IPS-18c (cell line): ENCODE measurements around the gene UGT2A1.
"Not testable (repeated sequence)": the region's sequence is repeated elsewhere in the genome, so short reads cannot be mapped to it uniquely, and the experiment has no call there.

ENCODE experiments used
- H3K4me3 ChIP-seq: 2 replicates; pipeline ENCODE4 v1.7.0; 2013; ENCODE audit warnings: low read depth, mild to moderate bottlenecking, low read length, moderate library complexity; ENCODE audit not compliant: insufficient read depth
- H3K9me3 ChIP-seq: one replicate; pipeline ENCODE4 v1.6.1; 2013; ENCODE audit warnings: mild to moderate bottlenecking, low read length, moderate library complexity; ENCODE audit not compliant: control insufficient read depth, insufficient read depth

Gene UGT2A1

DNA sequence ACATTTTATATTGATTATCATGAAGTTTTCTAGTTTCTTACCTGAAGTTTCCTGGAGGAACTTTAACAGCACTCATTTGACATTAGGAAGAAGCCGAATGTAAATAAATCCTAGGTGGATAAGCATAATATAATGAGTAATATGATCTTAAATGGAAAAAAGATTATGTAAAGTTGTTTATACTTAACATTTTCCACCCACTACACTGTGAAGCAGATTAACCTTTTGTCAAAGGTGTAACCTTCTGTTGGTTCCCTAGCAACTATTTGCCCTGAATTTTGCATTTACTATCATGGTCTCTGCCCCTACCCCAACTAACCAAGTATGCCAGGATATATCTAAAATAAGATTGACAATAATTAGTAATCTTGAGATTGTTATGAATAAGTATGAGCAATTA is at the start of gene UGT2A1:
UGT2A1 (minus strand) TSS at position 101 of the 400 bp plus-strand sequence. CDS start 5,603 bp downstream, outside the sequence.
- Histone ChIP-seq H3K9me3 (no peaks in the 10 kb centered on the region), H3K4me3 (no peak within 1 kb of the TSS)

DNA sequence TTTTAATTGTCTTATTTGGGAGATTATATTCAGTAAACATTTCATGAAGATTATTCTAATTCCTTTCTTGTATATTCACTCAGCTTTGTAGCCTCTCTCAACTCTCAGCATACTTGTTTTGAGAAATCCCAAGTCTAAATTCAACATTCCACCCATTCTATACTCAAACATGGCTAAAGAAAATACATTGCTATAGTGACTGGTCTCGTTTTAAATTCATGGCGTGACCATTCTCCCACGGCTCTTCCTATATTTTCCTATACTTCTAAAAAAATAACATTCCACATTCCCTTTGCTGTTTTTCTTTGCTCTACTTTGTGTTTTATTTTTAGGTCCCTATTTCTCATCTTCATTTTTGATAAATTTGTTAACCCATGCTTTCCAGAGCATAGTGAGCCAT is 49.2 kb upstream of the UGT2A1 start:
- Histone ChIP-seq H3K4me3 (no peak overlapping the region), H3K9me3 (no peaks in the 10 kb centered on the region)

DNA sequence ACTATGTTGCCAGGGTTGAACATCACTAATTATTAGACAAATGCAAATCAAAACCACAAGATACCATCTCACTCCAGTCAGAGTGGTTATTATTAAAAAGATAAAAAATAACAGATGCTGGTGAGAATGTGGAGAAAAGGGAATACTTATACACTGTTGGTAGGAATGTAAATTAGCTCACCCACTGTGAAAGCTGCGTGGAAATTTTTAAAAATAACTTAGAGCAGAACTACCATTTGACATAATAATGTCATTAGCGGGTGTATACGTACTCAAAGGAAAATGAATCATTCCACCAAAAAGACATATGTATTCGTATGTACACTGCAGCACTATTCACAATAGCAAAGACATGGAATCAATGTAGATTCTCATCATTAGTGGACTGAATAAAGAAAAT is 48.6 kb upstream of the UGT2A1 start:
- Histone ChIP-seq H3K9me3 (no peaks in the 10 kb centered on the region), H3K4me3 (no peak overlapping the region)

DNA sequence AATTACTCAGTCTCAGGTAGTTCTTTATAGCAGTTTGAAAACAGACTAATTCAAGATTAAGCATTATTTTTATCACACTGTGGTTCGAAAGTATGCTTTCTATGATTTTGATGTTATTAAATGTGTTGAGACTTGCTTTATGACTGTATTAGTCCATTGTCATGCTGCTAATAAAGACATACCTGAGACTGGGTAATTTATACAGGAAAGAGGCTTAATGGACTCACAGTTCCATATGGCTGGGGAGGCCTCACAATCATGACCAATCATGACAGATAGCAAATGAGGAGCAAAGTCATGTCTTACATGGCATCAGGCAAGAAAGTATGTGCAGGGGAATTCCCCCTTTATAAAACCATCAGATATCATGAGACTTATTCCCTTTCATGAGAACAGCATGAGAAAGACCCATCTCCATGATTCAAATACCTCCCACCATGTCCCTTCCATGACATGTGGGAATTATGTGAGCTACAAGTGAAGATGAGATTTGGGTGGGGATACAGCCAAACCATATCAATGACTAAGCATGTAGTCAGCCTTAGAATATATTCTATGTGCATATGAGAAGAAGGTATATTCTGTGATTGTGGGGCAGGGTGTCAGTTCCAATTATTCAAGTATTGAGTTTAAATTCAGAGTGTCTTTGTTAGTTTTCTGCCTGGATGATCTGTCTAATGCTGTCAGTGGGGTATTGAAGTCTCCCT is 44.6 kb upstream of the UGT2A1 start:
- Histone ChIP-seq H3K4me3 (no peak overlapping the region), H3K9me3 (no peaks in the 10 kb centered on the region)

DNA sequence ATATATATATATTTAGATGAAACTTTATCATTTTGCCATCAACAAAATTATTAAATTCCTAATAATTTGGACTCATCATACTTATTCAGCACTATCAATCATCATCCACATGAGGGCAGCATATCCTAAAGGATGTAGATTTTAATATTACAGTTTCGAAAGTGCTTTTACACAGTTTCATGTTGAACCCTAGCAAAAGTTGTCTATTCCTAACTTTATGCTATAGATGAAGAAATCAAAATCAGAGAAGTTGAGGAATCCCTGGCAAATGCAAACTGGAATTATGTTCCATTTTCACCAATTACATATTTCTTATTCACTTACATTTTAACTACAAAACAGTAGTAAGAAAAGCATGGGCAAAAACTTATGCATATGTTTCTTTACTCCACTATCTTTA is 36.6 kb upstream of the UGT2A1 start:
- H3K4me3 ChIP-seq = no peak overlapping the region

DNA sequence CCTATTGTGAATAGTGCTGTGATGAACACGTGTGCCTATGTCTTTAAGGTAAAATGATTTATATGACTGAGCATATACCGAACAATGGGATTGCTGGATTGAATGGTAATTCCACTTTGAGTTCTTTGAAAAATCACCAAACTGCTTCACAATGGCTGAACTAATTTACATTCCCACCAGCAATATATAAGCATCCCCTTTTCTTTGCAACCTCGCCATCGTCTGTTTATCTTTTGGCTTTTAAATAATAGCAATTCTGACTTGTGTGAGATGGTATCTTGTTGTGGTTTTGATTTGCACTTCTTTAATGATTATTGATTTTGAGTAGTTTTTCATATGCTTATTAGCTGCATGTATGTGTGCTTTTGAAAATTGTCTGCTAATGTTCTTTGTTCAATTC is 31.8 kb upstream of the UGT2A1 start:
- Histone ChIP-seq H3K9me3 (no peaks in the 10 kb centered on the region), H3K4me3 (no peak overlapping the region)

More for the DNA sequence above, 36.6 kb upstream of the UGT2A1 start:
- no peaks in the 10 kb centered on the region for H3K9me3 ChIP-seq

DNA sequence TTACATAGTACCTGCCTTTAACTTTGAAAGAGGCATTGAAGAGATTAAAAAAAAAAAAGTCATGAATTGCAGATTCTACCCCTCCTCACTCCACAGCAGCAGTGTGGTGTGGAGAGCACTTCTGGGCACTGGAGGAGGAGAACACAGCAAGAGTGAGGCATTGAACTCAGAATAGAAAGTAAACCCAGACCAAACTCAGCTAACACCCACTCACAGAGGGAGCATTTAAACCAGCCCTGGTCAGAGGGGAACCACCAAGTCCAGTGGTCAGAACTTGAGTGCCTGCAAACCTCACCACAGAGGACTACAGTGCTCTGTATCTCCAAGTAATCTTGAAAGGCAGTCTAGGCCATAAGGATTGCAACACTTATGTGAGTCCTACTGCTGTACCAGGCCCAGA is 15.6 kb upstream of the UGT2A1 start:
- Histone ChIP-seq H3K4me3 (no peak overlapping the region), H3K9me3 (no peaks in the 10 kb centered on the region)

DNA sequence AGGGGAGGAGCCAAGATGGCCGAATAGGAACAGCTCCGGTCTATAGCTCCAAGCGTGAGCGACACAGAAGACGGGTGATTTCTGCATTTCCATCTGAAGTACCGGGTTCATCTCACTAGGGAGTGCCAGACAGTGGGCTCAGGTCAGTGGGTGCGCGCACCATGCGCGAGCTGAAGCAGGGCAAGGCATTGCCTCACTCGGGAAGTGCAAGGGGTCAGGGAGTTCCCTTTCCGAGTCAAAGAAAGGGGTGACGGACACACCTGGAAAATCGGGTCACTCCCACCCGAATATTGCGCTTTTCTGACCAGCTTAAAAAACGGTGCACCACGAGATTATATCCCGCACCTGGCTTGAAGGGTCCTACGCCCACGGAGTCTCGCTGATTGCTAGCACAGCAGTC is 11.0 kb upstream of the UGT2A1 start:
- not testable (repeated sequence) for H3K9me3 ChIP-seq, H3K4me3 ChIP-seq

DNA sequence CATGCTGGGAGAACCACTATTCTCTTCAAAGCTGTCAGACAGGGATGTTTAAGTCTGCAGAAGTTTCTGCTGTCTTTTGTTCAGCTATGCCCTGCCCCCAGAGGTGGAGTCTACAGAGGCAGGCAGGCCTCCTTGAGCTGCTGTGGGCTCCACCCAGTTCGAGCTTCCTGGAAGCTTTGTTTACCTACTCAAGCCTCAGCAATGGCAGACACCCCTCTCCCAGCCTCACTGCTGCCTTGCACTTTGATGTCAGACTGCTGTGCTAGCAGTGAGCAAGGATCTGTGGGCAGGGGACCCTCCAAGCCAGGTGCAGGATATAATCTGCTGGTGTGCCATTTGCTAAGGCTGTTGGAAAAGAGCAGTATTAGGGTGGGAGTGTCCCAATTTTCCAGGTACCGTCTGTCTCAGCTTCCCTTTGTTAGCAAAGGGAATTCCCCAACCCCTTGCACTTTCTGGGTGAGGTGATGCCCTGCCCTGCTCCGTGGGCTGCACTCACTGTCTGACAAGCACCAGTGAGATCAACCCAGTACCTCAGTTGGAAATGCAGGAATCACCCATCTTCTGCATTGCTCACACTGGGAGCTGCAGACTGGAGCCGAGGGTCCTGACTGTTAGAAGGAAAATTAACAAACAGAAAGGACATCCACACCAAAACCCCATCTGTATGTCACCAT is 8.2 kb upstream of the UGT2A1 start:
- H3K4me3 ChIP-seq, H3K9me3 ChIP-seq: not testable (repeated sequence)

DNA sequence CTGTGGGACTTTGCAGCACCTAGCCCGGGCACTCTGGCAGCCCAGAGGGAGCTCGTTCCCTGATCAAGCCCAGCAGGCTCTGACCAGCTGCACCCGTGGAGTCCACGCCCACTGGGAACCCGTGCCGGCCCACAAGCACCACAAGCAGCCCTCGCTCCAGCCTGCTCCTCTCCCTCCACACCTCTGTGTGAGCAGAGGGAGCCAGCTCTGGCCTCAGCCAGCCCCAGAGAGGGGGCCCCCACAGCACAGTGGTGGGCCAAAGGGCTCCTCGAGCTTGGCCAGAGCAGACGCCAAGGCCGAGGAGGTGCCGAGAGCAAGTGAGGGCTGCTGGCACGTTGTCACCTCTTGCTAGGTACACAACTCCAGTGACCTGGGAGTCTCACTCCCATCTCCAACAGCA is 5.1 kb upstream of the UGT2A1 start:
- Histone ChIP-seq H3K4me3 (no peak overlapping the region), H3K9me3 (peaks cover 4% of the 10 kb centered on the region)

DNA sequence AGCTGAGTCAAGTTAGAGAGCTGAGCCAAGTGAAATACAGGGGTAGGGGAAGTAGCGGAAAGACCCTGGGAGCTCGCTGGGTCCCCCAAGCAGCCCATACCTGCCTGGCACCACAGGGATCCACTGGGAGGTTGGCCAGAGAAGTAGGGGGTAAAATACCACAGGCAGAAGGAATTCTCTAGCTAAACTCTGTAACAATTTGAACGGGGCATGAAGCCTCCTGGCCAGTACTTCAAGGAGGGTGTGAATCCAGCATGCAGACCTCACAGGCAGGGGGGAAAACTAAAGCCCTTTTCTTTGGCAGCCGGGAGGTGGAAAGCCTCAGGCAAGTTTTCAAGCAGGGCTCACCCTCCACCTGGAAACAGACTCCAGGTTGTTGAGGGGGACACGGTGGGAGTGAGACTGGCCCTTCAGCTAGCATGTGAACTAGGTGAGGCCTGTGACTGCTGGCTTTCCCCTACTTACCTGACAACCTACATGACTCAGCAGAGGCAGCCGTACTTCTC is 3.7 kb upstream of the UGT2A1 start:
- Histone ChIP-seq H3K4me3 (no peak overlapping the region), H3K9me3 (peaks cover 4% of the 10 kb centered on the region)

DNA sequence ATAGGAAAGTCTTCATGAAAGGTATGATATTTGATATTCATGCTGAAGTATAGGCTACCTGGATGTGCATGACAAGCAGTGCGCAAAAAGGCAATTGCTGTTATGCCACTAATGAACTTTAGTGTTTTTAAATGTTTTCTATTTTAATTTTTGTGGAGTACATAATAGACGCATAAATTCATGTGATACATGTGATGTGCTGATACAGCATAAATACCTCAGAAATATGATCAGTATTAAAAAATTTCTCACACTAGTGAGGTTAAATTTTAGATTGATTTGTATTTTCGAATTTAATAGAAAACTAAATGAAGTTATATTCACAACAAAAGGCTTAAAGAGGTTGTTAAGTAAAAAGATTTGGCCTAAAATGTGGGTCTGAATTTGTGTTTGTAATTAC is 2.2 kb downstream of the UGT2A1 start:
- Histone ChIP-seq H3K9me3 (no peaks in the 10 kb centered on the region), H3K4me3 (no peak overlapping the region)

DNA sequence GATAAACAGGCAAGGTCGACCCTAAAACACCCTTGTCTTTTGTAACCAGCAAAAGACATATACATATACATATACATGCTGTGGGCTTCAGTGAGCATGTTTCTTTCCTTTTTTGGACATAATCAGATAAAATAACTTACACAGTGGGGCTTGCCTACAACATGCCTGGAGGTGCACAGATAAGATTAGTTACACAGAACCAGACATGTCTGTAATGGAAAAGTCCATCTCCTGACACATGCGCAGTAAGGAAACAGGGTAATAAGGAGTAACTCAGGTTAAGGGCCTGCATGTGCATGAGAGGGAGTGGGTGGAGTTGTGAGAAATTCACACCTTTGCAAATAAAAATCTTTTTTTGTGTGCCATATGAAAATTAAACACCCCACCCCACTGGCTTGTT is 3.4 kb downstream of the UGT2A1 start:
- no peaks in the 10 kb centered on the region for H3K9me3 ChIP-seq
- no peak overlapping the region for H3K4me3 ChIP-seq

DNA sequence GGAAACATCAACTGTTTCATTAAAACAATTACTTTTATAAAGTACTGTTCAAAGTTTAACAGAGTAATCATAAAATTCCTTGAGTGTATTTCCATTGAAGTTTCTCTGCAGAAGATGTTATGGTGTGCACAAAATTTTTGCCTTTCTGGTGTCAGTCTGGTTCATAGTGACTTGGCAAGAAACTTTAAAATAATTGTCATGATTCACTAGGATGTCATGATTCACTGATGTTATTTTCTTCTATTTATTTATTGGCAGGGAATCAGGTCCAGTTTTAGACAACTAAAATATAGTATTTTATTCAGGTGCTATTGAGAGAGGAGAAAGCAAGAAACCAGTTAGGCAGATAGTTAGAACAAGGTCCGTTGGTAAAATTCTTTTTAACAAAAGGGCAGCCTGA is 3.8 kb downstream of the UGT2A1 start:
- H3K4me3 ChIP-seq = no peak overlapping the region
- no peaks in the 10 kb centered on the region for H3K9me3 ChIP-seq

DNA sequence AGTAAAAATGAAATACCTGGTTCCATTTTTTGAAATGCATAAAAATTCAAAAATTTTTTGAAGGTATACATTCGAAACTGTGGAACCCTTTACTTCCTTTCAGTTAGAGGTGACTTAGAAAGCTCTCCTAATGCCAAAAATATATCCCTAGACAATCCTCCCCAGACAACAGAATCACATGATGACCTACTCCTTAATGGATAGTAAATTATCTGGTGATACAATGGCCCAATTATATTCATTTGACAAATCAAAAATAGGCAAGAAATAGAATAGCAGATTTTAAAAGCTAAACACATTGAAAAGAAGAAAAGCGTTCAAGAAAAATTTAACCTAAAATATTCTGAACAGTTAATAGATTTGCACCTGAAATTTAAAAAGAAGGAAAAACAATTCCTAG is 10.1 kb downstream of the UGT2A1 start:
- H3K9me3 ChIP-seq = no peaks in the 10 kb centered on the region
- no peak overlapping the region for H3K4me3 ChIP-seq

DNA sequence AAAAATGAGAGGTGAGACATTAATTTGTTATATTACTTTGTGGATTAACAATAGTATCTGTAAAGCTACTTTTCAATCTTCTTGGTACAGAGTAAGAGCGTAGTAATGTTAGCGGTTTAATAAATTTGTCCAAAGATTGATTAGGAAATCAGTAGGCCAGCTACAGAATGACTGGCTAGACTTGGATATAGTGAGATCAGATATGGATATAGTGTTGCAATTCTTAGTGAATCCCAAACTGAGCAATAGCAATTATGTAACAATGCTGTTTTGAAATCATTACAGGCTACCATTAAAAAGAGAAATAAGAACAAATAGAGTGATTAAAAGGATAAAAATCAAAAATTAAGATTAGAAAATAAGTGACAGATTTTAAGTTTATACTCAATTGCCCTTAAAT is 12.8 kb downstream of the UGT2A1 start:
- no peak overlapping the region for H3K4me3 ChIP-seq
- H3K9me3 ChIP-seq = no peaks in the 10 kb centered on the region

DNA sequence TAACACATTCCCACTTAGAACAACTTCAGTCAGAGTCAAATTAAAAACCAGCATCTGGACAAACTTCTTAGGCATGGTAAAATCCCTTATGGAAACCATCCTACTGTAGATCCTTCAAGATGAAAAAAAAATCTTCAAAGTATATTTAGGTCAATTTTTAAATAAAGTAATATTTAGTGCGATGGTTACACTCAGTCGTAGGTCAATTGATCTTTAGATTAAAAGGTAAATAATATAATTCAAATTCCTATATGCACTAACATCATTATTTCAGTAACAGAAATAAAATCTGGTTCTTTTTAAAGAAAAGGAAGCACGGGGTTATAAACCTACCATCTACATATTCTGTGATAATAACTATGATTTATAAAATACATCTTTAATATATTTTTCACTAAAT is 13.5 kb downstream of the UGT2A1 start, which contains the start of gene UGT2A2:
UGT2A2 (minus strand) TSS at position 101 of the 400 bp plus-strand sequence; CDS start at position 99, 2 bp downstream.
- no peaks in the 10 kb centered on the region for H3K9me3 ChIP-seq
- no peak within 1 kb of the TSS for H3K4me3 ChIP-seq

DNA sequence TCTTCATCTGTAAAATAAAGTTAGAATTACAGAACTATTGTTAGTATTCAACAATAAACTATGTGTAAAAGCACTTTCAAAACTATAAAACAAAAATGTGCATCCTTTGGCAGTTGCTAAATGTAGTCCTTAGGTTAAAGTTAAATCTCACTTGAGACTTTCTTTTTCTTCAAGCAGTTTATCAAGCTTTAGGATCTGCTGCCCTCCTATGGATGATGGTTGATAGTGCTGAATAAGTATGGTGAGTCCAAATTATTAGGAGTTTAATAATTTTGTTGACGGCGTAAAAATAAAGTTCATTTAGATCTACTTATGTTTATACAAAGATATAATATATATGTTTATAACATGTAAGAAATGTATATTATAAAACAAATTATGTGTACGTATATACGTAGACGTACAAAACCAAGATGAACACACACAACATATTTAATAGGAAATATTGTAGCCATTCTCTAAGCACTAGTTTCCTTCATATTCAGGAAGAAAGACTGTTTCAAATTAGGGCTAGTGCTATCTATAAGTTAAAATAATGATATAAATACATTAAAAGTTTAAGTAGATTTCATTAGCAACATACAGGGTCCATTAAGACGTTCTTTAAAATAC is 35.9 kb downstream of the UGT2A1 start:
- Histone ChIP-seq H3K4me3 (no peak overlapping the region), H3K9me3 (no peaks in the 10 kb centered on the region)
